Astrocyte of the cerebellum (primary cell): ENCODE results near the gene SEMA3F.

Experiments used
- DNase-seq: peaks from one replicate; pipeline ENCODE4 v3.0.0-alpha.2; 2011; ENCODE audit warnings: low read depth
- H3K4me3 ChIP-seq: 2 replicates; pipeline ENCODE4 v1.5.1; 2011; ENCODE audit warnings: mild to moderate bottlenecking, low read depth, low read length, moderate library complexity
- in situ Hi-C: cut with HindIII; loops from 2 replicates; pipeline ENCODE4 v1.10.0; 2017; ENCODE audit warnings: low sequenced_read_pairs
- TF ChIP-seq, protein P1 (sequence below): IDR thresholded peaks from 2 replicates; pipeline ENCODE4 v1.5.1; 2012; ENCODE audit warnings: low read length, low read depth, moderate library complexity, mild to moderate bottlenecking; ENCODE audit errors: missing control alignments

SEMA3F gene

DNA sequence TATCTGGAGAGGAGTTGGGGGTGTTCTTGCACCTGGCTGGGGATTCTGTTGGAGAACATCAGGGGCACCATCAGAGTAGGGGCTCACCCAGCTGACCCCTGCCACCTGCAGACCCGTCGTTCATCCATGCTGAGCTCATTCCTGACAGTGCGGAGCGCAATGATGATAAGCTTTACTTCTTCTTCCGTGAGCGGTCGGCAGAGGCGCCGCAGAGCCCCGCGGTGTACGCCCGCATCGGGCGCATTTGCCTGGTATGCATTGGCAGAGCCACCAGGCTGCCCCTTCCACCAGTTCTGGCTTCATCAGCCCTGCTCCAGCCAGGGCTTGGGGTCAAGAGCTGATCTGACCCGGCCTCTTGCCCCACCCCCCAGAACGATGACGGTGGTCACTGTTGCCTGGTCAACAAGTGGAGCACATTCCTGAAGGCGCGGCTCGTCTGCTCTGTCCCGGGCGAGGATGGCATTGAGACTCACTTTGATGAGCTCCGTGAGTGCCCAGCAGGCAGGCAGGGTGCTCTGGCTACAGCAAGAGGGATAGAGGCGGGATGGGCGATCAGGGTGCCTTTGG lies 27.5 kb downstream of the SEMA3F start:
- TF ChIP-seq, protein P1, sequence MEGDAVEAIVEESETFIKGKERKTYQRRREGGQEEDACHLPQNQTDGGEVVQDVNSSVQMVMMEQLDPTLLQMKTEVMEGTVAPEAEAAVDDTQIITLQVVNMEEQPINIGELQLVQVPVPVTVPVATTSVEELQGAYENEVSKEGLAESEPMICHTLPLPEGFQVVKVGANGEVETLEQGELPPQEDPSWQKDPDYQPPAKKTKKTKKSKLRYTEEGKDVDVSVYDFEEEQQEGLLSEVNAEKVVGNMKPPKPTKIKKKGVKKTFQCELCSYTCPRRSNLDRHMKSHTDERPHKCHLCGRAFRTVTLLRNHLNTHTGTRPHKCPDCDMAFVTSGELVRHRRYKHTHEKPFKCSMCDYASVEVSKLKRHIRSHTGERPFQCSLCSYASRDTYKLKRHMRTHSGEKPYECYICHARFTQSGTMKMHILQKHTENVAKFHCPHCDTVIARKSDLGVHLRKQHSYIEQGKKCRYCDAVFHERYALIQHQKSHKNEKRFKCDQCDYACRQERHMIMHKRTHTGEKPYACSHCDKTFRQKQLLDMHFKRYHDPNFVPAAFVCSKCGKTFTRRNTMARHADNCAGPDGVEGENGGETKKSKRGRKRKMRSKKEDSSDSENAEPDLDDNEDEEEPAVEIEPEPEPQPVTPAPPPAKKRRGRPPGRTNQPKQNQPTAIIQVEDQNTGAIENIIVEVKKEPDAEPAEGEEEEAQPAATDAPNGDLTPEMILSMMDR = no peak
- H3K4me3 ChIP-seq = no peak overlapping the region
- no peak for DNase-seq
- in situ Hi-C loops = loop anchor here (5.0 kb wide), 1 partner anchor 70 kb away; no protein-coding TSS in a partner anchor

DNA sequence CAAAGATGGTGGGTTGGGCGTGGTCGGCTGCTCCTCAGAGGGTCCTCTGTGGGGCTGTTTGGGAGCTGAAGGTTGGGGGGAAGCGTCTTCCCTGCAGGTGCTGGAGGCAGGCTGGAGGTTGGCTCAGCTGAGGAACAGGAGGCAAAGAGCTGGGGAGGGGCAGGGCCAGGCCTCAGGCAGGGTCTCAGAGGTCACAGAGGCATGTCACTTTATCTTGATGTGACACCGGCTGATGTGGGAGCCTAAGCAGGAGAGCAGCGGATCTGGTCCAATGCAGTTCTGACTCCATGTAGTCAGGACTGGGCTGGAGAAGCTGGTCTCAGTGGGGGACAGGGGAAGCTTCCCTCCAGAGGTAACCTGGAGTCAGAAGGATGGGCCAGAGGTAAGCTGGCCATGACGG lies 28.6 kb downstream of the SEMA3F start:
- no peak for DNase-seq
- H3K4me3 ChIP-seq = no peak overlapping the region
- TF ChIP-seq, protein P1 = no peak
- in situ Hi-C loops = loop anchor here (5.0 kb wide), 1 partner anchor 71 kb away; no protein-coding TSS in a partner anchor

DNA sequence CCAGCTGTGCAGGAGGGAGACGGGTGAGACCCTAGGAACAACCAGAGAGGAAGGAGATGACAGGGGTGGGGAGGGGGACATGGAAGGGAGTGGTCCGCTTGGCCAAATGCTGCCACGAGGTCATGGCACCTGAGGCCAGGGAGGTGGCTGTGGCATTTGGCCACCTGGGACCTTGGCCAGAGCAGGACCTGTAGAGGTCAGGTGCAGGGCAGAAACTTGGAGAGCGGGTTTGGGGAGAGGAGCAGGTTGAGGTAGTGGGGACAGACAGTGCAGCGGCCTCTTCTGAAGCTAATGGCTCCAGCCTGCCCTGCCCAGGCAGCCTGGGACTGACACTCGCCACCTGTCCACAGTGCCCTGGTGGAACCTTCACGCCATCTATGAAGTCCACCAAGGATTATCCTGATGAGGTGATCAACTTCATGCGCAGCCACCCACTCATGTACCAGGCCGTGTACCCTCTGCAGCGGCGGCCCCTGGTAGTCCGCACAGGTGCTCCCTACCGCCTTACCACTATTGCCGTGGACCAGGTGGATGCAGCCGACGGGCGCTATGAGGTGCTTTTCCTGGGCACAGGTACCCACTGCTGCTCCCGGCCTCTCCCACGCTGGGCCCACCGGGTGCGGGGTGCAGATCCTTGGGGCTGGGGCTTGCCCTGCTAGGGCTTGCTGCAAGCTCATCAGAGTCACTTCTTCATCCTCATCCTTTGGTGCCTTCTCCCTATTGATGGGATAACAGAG lies 29.3 kb downstream of the SEMA3F start:
- no peak overlapping the region for H3K4me3 ChIP-seq
- TF ChIP-seq, protein P1 = no peak
- in situ Hi-C loops = loop anchor here (5.0 kb wide), 1 partner anchor 72 kb away; no protein-coding TSS in a partner anchor
- no peak for DNase-seq

DNA sequence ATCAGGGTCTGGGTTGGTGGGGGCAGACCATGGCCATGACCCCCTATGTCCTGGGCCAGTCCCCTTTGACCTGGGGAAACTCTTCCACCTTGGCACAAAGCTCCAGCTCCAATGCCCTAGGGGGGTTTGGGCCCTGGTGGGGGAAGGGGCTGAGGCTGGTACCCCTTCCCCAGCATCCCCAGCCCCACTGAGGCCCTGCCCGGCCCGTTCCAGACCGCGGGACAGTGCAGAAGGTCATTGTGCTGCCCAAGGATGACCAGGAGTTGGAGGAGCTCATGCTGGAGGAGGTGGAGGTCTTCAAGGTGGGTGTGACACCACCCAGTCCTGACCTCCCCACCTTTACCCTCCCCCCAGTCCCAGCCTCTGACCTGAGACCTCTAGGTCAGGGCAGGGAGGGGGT lies 30.1 kb downstream of the SEMA3F start:
- TF ChIP-seq, protein P1 = no peak
- H3K4me3 ChIP-seq = no peak overlapping the region
- in situ Hi-C loops = no loop called here
- no peak for DNase-seq

DNA sequence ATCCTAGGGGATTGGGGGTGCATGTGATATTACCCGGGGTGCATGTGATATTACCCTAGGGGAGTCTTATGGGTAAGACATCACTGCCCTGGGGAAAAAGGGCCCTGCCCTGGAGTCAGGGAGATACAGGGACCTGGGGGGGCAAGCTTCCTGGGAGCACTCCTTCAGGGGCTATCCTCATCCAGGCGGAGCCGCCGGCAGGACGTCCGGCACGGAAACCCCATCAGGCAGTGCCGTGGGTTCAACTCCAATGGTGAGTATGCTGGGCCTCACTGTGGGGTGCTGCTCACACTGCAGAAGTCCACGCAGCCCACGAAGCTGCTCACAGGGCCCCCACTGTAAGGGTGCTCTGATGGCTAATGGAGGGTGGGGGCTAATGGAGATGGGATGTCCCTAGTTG lies 31.0 kb downstream of the SEMA3F start:
- no peak overlapping the region for H3K4me3 ChIP-seq
- DNase-seq = no peak
- TF ChIP-seq, protein P1 = no peak
- in situ Hi-C loops = no loop called here

DNA sequence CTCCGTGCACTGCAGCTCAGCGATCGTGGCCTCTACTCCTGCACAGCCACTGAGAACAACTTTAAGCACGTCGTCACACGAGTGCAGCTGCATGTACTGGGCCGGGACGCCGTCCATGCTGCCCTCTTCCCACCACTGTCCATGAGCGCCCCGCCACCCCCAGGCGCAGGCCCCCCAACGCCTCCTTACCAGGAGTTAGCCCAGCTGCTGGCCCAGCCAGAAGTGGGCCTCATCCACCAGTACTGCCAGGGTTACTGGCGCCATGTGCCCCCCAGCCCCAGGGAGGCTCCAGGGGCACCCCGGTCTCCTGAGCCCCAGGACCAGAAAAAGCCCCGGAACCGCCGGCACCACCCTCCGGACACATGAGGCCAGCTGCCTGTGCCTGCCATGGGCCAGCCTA lies 32.6 kb downstream of the SEMA3F start:
- in situ Hi-C loops = no loop called here
- TF ChIP-seq, protein P1 = no peak

More for the DNA sequence above, 32.6 kb downstream of the SEMA3F start:
- DNase-seq = no peak
- no peak overlapping the region for H3K4me3 ChIP-seq
